HepG2 (cell line): ENCODE measurements around the gene RASSF8. TPM values are rescaled to one million over a fixed set of nuclear protein-coding genes. Genes with fewer than 3 reads are reported as not detected.

Experiments used
- ATAC-seq: fragments of 200-7000 bp; cut with Tn5 transposase; 3 replicates; pipeline ENCODE4 v1.9.1; 2020; ENCODE audit warnings: mild to moderate bottlenecking, moderate library complexity
- BruUV-seq: library from RNA; stranded (reverse); fragments of 400-500 nt; replicated peaks from 2 replicates; lab custom pipeline; 2021; lab: Mats Ljungman, UMichigan
- CTCF ChIA-PET: fragments of 300-600 bp; formaldehyde crosslinking; extraction: SDS; loops from one replicate; lab custom pipeline; 2021; ENCODE audit warnings: low total read pairs, inconsistent platforms, low intra/inter-chr PET ratio; lab: Yijun Ruan, JAX
- POLR2A ChIA-PET: fragments of 350-600 bp; sonication (Branson Sonifier 250); formaldehyde crosslinking; loops from one replicate; lab custom pipeline; 2020; ENCODE audit warnings: antibody characterized with exemption, inconsistent platforms; lab: Yijun Ruan, JAX
- DNase-seq: peaks from one replicate; pipeline ENCODE4 v3.0.0-alpha.2; 2015; ENCODE audit warnings: low spot score
- FAIRE-seq: peaks from 3 replicates; lab custom pipeline; 2011; peaks lifted over from hg19 to GRCh38; lab: Jason Lieb, UNC
- H2AFZ ChIP-seq: one replicate; pipeline ENCODE4 v1.6.1; 2011; ENCODE audit warnings: low read length, inconsistent platforms
- H3K27ac ChIP-seq: fragments of 300-600 bp; 3 replicates; pipeline ENCODE4 v1.8.0; 2011; ENCODE audit warnings: mixed run types, mild to moderate bottlenecking, mixed read lengths, low read length, inconsistent platforms; ENCODE audit not compliant: insufficient read depth; ENCODE audit errors: extremely low read length
- H3K27me3 ChIP-seq, 2 experiments: fragments of 200-600 bp in 1 of 2; 2 replicates in 1 of 2; 3 replicates in 1 of 2; pipeline versions ENCODE4 v1.6.0 to v1.8.0; 2011; ENCODE audit warnings: low read length in 2 of 2, mild to moderate bottlenecking in 2 of 2, moderate library complexity in 2 of 2, inconsistent platforms in 1 of 2; ENCODE audit not compliant: insufficient read depth in 2 of 2, control insufficient read depth in 1 of 2
- H3K36me3 ChIP-seq, 2 experiments: fragments of 200-600 bp in 1 of 2; replicated peaks in 1 of 2; 2 replicates in 1 of 2; 3 replicates in 1 of 2; pipeline versions ENCODE4 v1.5.1 to v1.8.0; 2011; ENCODE audit warnings: low read length in 2 of 2, inconsistent platforms in 1 of 2; ENCODE audit not compliant: insufficient read depth in 2 of 2, control insufficient read depth in 1 of 2
- H3K4me1 ChIP-seq: 2 replicates; pipeline ENCODE4 v1.5.1; 2012; ENCODE audit warnings: low read length, inconsistent platforms; ENCODE audit not compliant: insufficient read depth
- H3K4me2 ChIP-seq: 2 replicates; pipeline ENCODE4 v1.6.0; 2011; ENCODE audit warnings: low read depth, low read length, inconsistent platforms
- H3K4me3 ChIP-seq, 3 experiments: fragments of 200-600 bp in 1 of 3; sonication (generic), shearing (Covaris generic) in 1 of 3; replicated peaks in 1 of 3; 2 replicates each; pipeline ENCODE4 v1.5.1; 2011 to 2016; ENCODE audit warnings: low read length in 3 of 3, inconsistent platforms in 2 of 3, low read depth in 2 of 3, mild to moderate bottlenecking in 2 of 3, control low read depth in 1 of 3, mixed read lengths in 1 of 3; ENCODE audit not compliant: insufficient read depth in 1 of 3
- H3K79me2 ChIP-seq: one replicate; pipeline ENCODE4 v1.6.1; 2011; ENCODE audit warnings: low read length, inconsistent platforms; ENCODE audit not compliant: insufficient read depth
- H3K9ac ChIP-seq: 2 replicates; pipeline ENCODE4 v1.6.0; 2011; ENCODE audit warnings: mild to moderate bottlenecking, low read depth, low read length, inconsistent platforms; ENCODE audit not compliant: insufficient read depth
- H3K9me3 ChIP-seq: 2 replicates; pipeline ENCODE4 v1.5.1; 2012; ENCODE audit warnings: mild to moderate bottlenecking, low read length
- H4K20me1 ChIP-seq: 2 replicates; pipeline ENCODE4 v1.6.0; 2011; ENCODE audit warnings: inconsistent platforms, mild to moderate bottlenecking, low read length, moderate library complexity; ENCODE audit not compliant: insufficient read depth
- ATF7 ChIP-seq, 2 experiments: fragments of 450-650 bp in 1 of 2; sonication (generic) in 1 of 2; formaldehyde crosslinking in 1 of 2; IDR thresholded peaks; 2 replicates each; pipeline versions ENCODE4 v1.4.0 to v1.6.1; 2016 to 2020; ENCODE audit warnings: antibody characterized with exemption in 1 of 2, mild to moderate bottlenecking in 1 of 2, missing genetic modification reagents in 1 of 2
- GFI1 ChIP-seq: sonication (generic); formaldehyde crosslinking; IDR thresholded peaks from 2 replicates; pipeline ENCODE4 v1.5.0; 2020; ENCODE audit warnings: missing genetic modification reagents, mild to moderate bottlenecking, borderline replicate concordance
- HMG20B ChIP-seq: conservative IDR thresholded peaks from 2 replicates; pipeline ENCODE4 v1.6.1; 2016; ENCODE audit warnings: missing genetic modification reagents, missing compliant biosample characterization
- HMGA1 ChIP-seq: sonication (generic); formaldehyde crosslinking; conservative IDR thresholded peaks from 2 replicates; pipeline ENCODE4 v1.4.0; 2020; ENCODE audit warnings: missing genetic modification reagents
- MAFG ChIP-seq: sonication (generic); formaldehyde crosslinking; IDR thresholded peaks from 2 replicates; pipeline ENCODE4 v1.5.1; 2020; ENCODE audit warnings: mild to moderate bottlenecking, missing genetic modification reagents
- MXD4 ChIP-seq: IDR thresholded peaks from 2 replicates; pipeline ENCODE4 v1.6.1; 2016; ENCODE audit warnings: mild to moderate bottlenecking, missing biosample characterization, missing genetic modification reagents
- SP5 ChIP-seq: IDR thresholded peaks from 2 replicates; pipeline ENCODE4 v1.6.1; 2016; ENCODE audit warnings: low read depth, borderline replicate concordance
- THYN1 ChIP-seq: sonication (generic); formaldehyde crosslinking; IDR thresholded peaks from 2 replicates; pipeline ENCODE4 v1.8.1; 2023; ENCODE audit warnings: low read depth, mild to moderate bottlenecking, moderate library complexity, missing genetic modification reagents, borderline replicate concordance
- ZNF713 ChIP-seq: sonication (generic); formaldehyde crosslinking; IDR thresholded peaks from 2 replicates; pipeline ENCODE4 v1.4.0; 2020; ENCODE audit warnings: mild to moderate bottlenecking, missing genetic modification reagents
- ZNF775 ChIP-seq: sonication (generic); formaldehyde crosslinking; IDR thresholded peaks from 2 replicates; pipeline ENCODE4 v1.4.0; 2020; ENCODE audit warnings: missing genetic modification reagents, mild to moderate bottlenecking, moderate library complexity, borderline replicate concordance
- ZZZ3 ChIP-seq: sonication (generic); formaldehyde crosslinking; IDR thresholded peaks from 2 replicates; pipeline ENCODE4 v1.4.0; 2020; ENCODE audit warnings: missing genetic modification reagents, mild to moderate bottlenecking, borderline replicate concordance
- WGBS: methylation state at CpG from one replicate; pipeline ENCODE4 v1.1.6; 2017; ENCODE audit warnings: low lambda C conversion rate; 5-methylcytosine and 5-hydroxymethylcytosine counted together
- in situ Hi-C: cut with HindIII; loops from 2 replicates; pipeline ENCODE4 v1.10.0; 2017; ENCODE audit warnings: low pct_unique_long_range_greater_than_20kb; ENCODE audit not compliant: extremely low pct_ligation_motif_present
- intact Hi-C: fragments of 100-400 bp; cut with micrococcal nuclease; formaldehyde crosslinking; loops from one replicate; pipeline ENCODE4 v1.10.0; 2022; ENCODE audit not compliant: unreplicated experiment
- polyA plus RNA-seq, 8 experiments: library from polyadenylated mRNA; depleted of rRNA in 3 of 8; stranded (reverse) in 7 of 8; unstranded in 1 of 8; fragments of >200 nt; fragmentation: Illumina TruSeq in 4 of 8; extraction: Trizol in 4 of 8; gene quantifications; 2 replicates each; pipeline versions ENCODE4 v1.2.1 to v1.2.3, GENCODE V29; 2011 to 2016; ENCODE audit warnings: low read depth in 4 of 8, missing spikeins in 1 of 8, mixed read lengths in 1 of 8; ENCODE audit not compliant: insufficient read depth in 1 of 8
- total RNA-seq, 5 experiments: library from RNA; depleted of rRNA; stranded (reverse); fragments of >200 nt; fragmentation: Illumina TruSeq; extraction: Trizol; gene quantifications; 2 replicates each; pipeline ENCODE4 v1.2.3, GENCODE V29; 2016; ENCODE audit warnings: low read depth in 1 of 5
- TF ChIP-seq, protein P1 (sequence below): IDR thresholded peaks from 2 replicates; pipeline ENCODE4 v1.6.1; 2016; ENCODE audit warnings: low read depth, missing genetic modification reagents, missing compliant biosample characterization
- TF ChIP-seq, protein P2 (sequence below): sonication (generic); formaldehyde crosslinking; conservative IDR thresholded peaks from 2 replicates; pipeline ENCODE4 v1.4.0; 2020; ENCODE audit warnings: missing genetic modification reagents

RASSF8 gene
- total and polyA plus RNA-seq, 2 of the 13 experiments (the other 11 are each of a cell fraction or from before 2014, with no cell fraction given), result 0.82 to 9.2 TPM

DNA sequence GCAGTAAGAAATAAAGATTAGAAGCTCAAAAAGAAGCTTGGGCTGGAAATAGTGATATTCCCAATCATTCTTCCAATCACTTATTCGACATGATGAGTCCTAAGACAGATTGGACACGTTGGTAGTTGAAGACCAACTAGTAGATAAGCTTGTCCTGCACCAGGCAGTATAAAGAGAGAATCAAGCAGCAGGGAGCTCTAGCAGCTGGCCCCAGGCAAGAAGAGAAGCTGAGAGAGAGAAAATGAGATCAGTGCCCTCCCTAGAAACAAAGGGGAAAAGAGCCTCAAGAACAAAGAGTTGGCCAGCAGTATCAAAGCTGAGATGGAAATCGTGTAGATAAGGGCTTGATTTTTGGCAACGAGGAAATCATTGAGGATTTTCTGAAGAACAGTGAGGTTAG is 20.6 kb downstream of the RASSF8 start:
- FAIRE-seq (no peak), ATAC-seq (no peak)
- no peak overlapping the region for H3K4me2 ChIP-seq
- TF ChIP-seq MXD4 (CRISPR knock-in tag), result no peak
- TF ChIP-seq MAFG (CRISPR knock-in tag), result no peak
- TF ChIP-seq, protein P1, sequence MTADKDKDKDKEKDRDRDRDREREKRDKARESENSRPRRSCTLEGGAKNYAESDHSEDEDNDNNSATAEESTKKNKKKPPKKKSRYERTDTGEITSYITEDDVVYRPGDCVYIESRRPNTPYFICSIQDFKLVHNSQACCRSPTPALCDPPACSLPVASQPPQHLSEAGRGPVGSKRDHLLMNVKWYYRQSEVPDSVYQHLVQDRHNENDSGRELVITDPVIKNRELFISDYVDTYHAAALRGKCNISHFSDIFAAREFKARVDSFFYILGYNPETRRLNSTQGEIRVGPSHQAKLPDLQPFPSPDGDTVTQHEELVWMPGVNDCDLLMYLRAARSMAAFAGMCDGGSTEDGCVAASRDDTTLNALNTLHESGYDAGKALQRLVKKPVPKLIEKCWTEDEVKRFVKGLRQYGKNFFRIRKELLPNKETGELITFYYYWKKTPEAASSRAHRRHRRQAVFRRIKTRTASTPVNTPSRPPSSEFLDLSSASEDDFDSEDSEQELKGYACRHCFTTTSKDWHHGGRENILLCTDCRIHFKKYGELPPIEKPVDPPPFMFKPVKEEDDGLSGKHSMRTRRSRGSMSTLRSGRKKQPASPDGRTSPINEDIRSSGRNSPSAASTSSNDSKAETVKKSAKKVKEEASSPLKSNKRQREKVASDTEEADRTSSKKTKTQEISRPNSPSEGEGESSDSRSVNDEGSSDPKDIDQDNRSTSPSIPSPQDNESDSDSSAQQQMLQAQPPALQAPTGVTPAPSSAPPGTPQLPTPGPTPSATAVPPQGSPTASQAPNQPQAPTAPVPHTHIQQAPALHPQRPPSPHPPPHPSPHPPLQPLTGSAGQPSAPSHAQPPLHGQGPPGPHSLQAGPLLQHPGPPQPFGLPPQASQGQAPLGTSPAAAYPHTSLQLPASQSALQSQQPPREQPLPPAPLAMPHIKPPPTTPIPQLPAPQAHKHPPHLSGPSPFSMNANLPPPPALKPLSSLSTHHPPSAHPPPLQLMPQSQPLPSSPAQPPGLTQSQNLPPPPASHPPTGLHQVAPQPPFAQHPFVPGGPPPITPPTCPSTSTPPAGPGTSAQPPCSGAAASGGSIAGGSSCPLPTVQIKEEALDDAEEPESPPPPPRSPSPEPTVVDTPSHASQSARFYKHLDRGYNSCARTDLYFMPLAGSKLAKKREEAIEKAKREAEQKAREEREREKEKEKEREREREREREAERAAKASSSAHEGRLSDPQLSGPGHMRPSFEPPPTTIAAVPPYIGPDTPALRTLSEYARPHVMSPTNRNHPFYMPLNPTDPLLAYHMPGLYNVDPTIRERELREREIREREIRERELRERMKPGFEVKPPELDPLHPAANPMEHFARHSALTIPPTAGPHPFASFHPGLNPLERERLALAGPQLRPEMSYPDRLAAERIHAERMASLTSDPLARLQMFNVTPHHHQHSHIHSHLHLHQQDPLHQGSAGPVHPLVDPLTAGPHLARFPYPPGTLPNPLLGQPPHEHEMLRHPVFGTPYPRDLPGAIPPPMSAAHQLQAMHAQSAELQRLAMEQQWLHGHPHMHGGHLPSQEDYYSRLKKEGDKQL (CRISPR knock-in tag), result no peak
- no peak for TF ChIP-seq THYN1 (CRISPR knock-in tag)
- TF ChIP-seq ZZZ3 (CRISPR knock-in tag), result no peak
- TF ChIP-seq HMGA1 (CRISPR knock-in tag), result no peak
- TF ChIP-seq ZNF713 (CRISPR knock-in tag), result no peak
- no peak for TF ChIP-seq GFI1
- TF ChIP-seq HMG20B (CRISPR knock-in tag), result no peak
- no peak for TF ChIP-seq ZNF775 (CRISPR knock-in tag)
- TF ChIP-seq SP5, result no peak
- no peak for TF ChIP-seq ATF7 (IDR thresholded peaks at IDR 0.05)
- no peak for TF ChIP-seq ATF7 (CRISPR knock-in tag; IDR thresholded peaks at IDR 0.05)
- TF ChIP-seq, protein P2, sequence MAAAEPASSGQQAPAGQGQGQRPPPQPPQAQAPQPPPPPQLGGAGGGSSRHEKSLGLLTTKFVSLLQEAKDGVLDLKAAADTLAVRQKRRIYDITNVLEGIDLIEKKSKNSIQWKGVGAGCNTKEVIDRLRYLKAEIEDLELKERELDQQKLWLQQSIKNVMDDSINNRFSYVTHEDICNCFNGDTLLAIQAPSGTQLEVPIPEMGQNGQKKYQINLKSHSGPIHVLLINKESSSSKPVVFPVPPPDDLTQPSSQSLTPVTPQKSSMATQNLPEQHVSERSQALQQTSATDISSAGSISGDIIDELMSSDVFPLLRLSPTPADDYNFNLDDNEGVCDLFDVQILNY, result no peak

More for the DNA sequence above, 20.6 kb downstream of the RASSF8 start:
- Histone ChIP-seq H3K9me3 (no peaks in the 10 kb centered on the region), H3K27me3 (no peaks in the 10 kb centered on the region; a peak in 1 of 5 replicates), H3K27ac (no peak overlapping the region), H2AFZ (no peak overlapping the region), H3K79me2 (no peaks in the 10 kb centered on the region), H4K20me1 (no peaks in the 10 kb centered on the region), H3K36me3 (no peaks in the 10 kb centered on the region), H3K4me1 (no peaks in the 10 kb centered on the region), H3K4me3 (no peak overlapping the region), H3K9ac (no peak overlapping the region)
- DNase-seq, result no peak
- CTCF ChIA-PET, result no interaction called here
- 6% methylated on average over 4 of the region's 4 CpGs for WGBS
- in situ Hi-C loops, result no loop called here
- POLR2A ChIA-PET, result no interaction called here
- intact Hi-C loops, result no loop called here
- BruUV-seq, result no TSS peak
